SK-MEL-5 (cell line): ENCODE results near the gene NCAN. TPM values are rescaled to one million over a fixed set of nuclear protein-coding genes. Genes with fewer than 3 reads are reported as not detected.
A peak's percentile ranks its signal among the peaks of the same experiment; 100 is the strongest.

Experiments used
- DNase-seq: peaks from one replicate; pipeline ENCODE4 v3.0.0-alpha.2; 2016; ENCODE audit warnings: low read depth, low spot score
- in situ Hi-C: cut with HindIII; loops from 2 replicates; pipeline ENCODE4 v1.10.0; 2016; ENCODE audit warnings: low sequenced_read_pairs, high pct_unique_total_duplicates, low pct_unique_long_range_greater_than_20kb
- total RNA-seq: library from RNA; depleted of rRNA; stranded (reverse); fragments of >200 nt; shearing (Covaris generic); gene quantifications from 2 replicates; pipeline ENCODE4 v1.2.3, GENCODE V29; 2014

NCAN gene
- total RNA-seq, 1 experiment from 2014 or later: not detected

GRCh38 chr19:19191768-19192077, 20.0 kb upstream of the NCAN start:
- in situ Hi-C loops: no loop called here
- no peak for DNase-seq

GRCh38 chr19:19192078-19192882, 19.5 kb upstream of the NCAN start, which contains the start of the genes BORCS8 and RFXANK:
BORCS8 (minus strand) TSS chr19:19192152; CDS start chr19:19192117, 35 bp downstream.
RFXANK (plus strand) TSS chr19:19192258; CDS start chr19:19193947, 1,689 bp downstream.
- DNase-seq: peak; percentile 98
- in situ Hi-C loops: no loop called here

- no peak for DNase-seq
- in situ Hi-C loops: no loop called here
Observed at GRCh38 chr19:19192910-19193423, 18.8 kb upstream of the NCAN start.

- in situ Hi-C loops: no loop called here
- DNase-seq: no peak
Observed at GRCh38 chr19:19193926-19194325, 17.8 kb upstream of the NCAN start.

GRCh38 chr19:19201697-19202630, 9.8 kb upstream of the NCAN start:
- DNase-seq: no peak
- in situ Hi-C loops: no loop called here

- in situ Hi-C loops: no loop called here
- DNase-seq: no peak
Observed at GRCh38 chr19:19202707-19203011, 9.1 kb upstream of the NCAN start.

- peak; percentile 90 for DNase-seq
- in situ Hi-C loops: no loop called here
Observed at GRCh38 chr19:19203012-19203856, 8.5 kb upstream of the NCAN start, which contains the start of gene NR2C2AP. NR2C2AP (minus strand) TSS chr19:19203414; CDS start chr19:19203060, 354 bp downstream.

GRCh38 chr19:19204181-19204580, 7.6 kb upstream of the NCAN start:
- in situ Hi-C loops: no loop called here
- no peak for DNase-seq

GRCh38 chr19:19205416-19206410, 6.0 kb upstream of the NCAN start:
- in situ Hi-C loops: no loop called here
- peak; percentile 59 for DNase-seq

- no peak for DNase-seq
- in situ Hi-C loops: no loop called here
Observed at GRCh38 chr19:19206938-19207337, 4.8 kb upstream of the NCAN start.

GRCh38 chr19:19207637-19208572, 3.9 kb upstream of the NCAN start:
- DNase-seq: no peak
- in situ Hi-C loops: no loop called here

- in situ Hi-C loops: no loop called here
- no peak for DNase-seq
Observed at GRCh38 chr19:19209372-19209771, 2.4 kb upstream of the NCAN start.

- in situ Hi-C loops: no loop called here
- DNase-seq: no peak
Observed at GRCh38 chr19:19212916-19213315, 1.2 kb downstream of the NCAN start.

GRCh38 chr19:19213426-19214158, 1.8 kb downstream of the NCAN start:
- DNase-seq: no peak
- in situ Hi-C loops: no loop called here

- DNase-seq: no peak
- in situ Hi-C loops: no loop called here
Observed at GRCh38 chr19:19214159-19214490, 2.4 kb downstream of the NCAN start.
